ENCODE results near the gene HPCAL1.

HPCAL1 gene

DNA sequence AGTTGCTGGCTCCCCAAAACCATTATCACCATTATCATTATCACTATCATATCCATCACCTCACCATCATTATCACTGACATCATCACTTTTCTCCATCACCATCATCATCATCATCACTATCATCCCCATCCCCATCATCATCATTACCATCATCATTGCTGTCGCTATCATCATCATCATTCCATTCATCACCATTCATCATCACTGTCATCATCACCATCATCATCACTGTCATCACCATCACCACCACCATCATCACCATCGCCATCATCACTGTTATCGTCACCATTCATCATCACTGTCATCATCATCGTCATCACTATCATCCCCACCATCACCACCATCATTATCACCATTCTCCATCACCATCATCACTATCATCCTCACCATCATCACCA is 9.0 kb downstream of the HPCAL1 start:
- no peaks in the 10 kb centered on the region for H3K27me3 ChIP-seq (replicated peaks)
- no peak for DNase-seq
- in situ Hi-C loops (cut with HindIII; ENCODE audit: low pct_ligation_motif_present, low sequenced_read_pairs), result no loop called here
- H3K27ac ChIP-seq, result no peak overlapping the region
- TF ChIP-seq, protein P1, sequence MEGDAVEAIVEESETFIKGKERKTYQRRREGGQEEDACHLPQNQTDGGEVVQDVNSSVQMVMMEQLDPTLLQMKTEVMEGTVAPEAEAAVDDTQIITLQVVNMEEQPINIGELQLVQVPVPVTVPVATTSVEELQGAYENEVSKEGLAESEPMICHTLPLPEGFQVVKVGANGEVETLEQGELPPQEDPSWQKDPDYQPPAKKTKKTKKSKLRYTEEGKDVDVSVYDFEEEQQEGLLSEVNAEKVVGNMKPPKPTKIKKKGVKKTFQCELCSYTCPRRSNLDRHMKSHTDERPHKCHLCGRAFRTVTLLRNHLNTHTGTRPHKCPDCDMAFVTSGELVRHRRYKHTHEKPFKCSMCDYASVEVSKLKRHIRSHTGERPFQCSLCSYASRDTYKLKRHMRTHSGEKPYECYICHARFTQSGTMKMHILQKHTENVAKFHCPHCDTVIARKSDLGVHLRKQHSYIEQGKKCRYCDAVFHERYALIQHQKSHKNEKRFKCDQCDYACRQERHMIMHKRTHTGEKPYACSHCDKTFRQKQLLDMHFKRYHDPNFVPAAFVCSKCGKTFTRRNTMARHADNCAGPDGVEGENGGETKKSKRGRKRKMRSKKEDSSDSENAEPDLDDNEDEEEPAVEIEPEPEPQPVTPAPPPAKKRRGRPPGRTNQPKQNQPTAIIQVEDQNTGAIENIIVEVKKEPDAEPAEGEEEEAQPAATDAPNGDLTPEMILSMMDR (IDR thresholded peaks at IDR 0.05; ENCODE audit: low read depth, low read length, missing control alignments), result no peak
- no peaks in the 10 kb centered on the region for H3K36me3 ChIP-seq (replicated peaks)
- no peak overlapping the region for H3K4me3 ChIP-seq (ENCODE audit: low read depth, low read length)

DNA sequence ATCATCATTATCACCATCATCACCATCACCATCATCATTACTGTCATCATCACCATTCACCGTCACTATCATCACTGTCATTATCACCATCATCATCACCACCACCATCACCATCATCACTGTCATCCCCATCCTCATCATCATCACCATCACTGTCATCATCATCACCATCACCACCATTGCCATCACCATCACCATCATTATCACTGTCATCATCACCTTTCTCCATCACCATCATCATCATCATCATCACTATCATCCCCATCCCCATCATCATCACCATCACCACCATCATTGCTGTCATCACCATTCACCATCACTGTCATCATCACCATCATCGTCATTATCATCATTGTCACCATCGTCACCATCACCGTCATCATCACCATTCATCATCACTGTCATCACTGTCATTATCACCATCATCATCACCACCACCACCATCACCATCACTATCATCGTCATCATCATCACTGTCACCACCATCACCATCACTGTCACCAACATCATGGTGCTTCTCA is 9.8 kb downstream of the HPCAL1 start:
- Histone ChIP-seq H3K4me3 (ENCODE audit: low read depth, low read length) (no peak overlapping the region), H3K36me3 (replicated peaks) (no peaks in the 10 kb centered on the region), H3K27ac (no peak overlapping the region), H3K27me3 (replicated peaks) (no peaks in the 10 kb centered on the region)
- TF ChIP-seq, protein P1 (IDR thresholded peaks at IDR 0.05; ENCODE audit: low read depth, low read length, missing control alignments), result no peak
- DNase-seq, result no peak
- in situ Hi-C loops (cut with HindIII; ENCODE audit: low pct_ligation_motif_present, low sequenced_read_pairs), result no loop called here

DNA sequence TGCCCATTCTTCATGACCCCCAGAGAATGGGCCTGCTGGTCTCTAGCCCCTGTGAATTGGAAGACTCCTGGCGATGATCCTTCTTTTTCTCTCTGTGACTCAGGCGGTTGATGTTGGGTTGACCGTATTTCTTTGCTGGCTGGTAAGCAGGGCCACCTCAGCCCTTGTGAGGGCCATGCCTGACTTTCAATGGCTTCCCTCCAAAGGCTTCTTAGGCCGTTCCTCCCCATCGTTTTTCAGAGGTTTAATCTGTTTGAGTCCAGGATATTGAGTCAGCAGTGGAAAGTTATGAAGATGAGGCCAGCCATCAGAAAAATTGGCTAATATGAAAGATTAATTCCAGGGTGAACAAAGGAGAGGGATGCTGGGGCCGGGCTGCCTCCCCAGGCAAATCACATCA is 13.6 kb downstream of the HPCAL1 start:
- no peak for DNase-seq
- in situ Hi-C loops (cut with HindIII; ENCODE audit: low pct_ligation_motif_present, low sequenced_read_pairs), result no loop called here
- Histone ChIP-seq H3K4me3 (ENCODE audit: low read depth, low read length) (no peak overlapping the region), H3K27ac (no peak overlapping the region), H3K36me3 (replicated peaks) (no peaks in the 10 kb centered on the region), H3K27me3 (replicated peaks) (no peaks in the 10 kb centered on the region)
- TF ChIP-seq, protein P1 (IDR thresholded peaks at IDR 0.05; ENCODE audit: low read depth, low read length, missing control alignments), result no peak

DNA sequence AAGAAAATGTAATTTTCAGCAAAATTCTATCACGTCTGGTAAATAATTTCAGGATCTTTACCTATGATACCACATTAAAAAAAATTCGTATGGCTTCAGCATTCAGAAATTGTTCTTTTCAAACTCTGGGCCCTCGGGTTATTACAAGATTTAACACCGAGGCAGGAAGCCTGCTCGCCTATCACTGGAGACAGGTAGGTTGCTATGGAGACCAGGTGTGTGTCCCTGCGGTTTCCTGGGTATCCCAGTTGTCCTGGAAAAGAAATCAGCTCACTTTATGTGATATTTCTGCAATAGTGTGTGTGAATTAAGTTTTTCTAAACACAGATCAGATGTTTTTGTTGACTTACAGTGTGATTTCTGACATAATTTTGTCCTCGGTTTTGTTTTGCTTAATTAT is 14.2 kb downstream of the HPCAL1 start:
- H3K36me3 ChIP-seq (replicated peaks), result no peaks in the 10 kb centered on the region
- H3K4me3 ChIP-seq (ENCODE audit: low read depth, low read length), result no peak overlapping the region
- no peak overlapping the region for H3K27ac ChIP-seq
- TF ChIP-seq, protein P1 (IDR thresholded peaks at IDR 0.05; ENCODE audit: low read depth, low read length, missing control alignments), result no peak
- DNase-seq, result no peak
- in situ Hi-C loops (cut with HindIII; ENCODE audit: low pct_ligation_motif_present, low sequenced_read_pairs), result no loop called here
- H3K27me3 ChIP-seq (replicated peaks), result no peaks in the 10 kb centered on the region

DNA sequence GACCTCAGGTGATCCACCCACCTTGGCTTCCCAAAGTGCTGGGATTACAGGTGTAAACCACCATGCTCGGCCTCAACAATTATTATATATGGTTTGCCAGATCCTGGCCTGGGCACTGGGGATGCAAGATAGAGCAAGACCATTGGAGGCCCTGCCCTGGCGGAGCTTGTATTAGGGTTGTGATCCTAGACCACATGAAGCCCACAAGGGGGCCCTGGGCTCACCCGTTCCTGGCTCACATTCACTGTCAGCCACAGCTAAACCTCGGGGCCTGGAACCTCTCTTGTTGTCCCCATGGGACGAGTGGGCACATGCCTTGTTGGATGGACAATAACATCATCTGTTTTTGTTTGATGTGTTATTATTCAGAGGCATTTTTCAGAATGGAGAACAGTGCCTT is 14.9 kb downstream of the HPCAL1 start:
- H3K27me3 ChIP-seq (replicated peaks), result no peaks in the 10 kb centered on the region
- no peaks in the 10 kb centered on the region for H3K36me3 ChIP-seq (replicated peaks)
- no peak overlapping the region for H3K27ac ChIP-seq
- TF ChIP-seq, protein P1 (IDR thresholded peaks at IDR 0.05; ENCODE audit: low read depth, low read length, missing control alignments), result no peak
- in situ Hi-C loops (cut with HindIII; ENCODE audit: low pct_ligation_motif_present, low sequenced_read_pairs), result no loop called here
- no peak overlapping the region for H3K4me3 ChIP-seq (ENCODE audit: low read depth, low read length)
- DNase-seq, result no peak

DNA sequence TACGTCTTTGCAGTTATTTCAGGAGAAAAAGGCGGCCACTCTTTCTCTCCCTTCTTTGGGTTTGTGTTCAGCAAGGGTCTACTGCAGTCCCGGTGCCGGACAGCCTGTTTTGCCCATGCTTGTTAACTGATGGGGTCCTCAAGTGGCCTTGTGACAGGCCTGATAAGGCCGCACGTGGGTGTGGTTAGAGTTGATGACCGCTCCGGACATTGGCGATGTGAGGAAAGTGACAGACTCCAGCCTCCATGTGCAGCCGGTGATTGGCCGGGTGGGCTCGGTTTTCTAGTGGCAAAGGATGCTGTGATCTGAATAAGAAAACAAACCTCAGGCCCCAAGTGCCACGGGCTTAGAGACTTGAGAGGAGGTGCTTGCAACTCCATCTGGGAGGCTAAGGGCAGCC is 15.6 kb downstream of the HPCAL1 start:
- Histone ChIP-seq H3K36me3 (replicated peaks) (no peaks in the 10 kb centered on the region), H3K4me3 (ENCODE audit: low read depth, low read length) (no peak overlapping the region), H3K27ac (no peak overlapping the region), H3K27me3 (replicated peaks) (no peaks in the 10 kb centered on the region)
- DNase-seq, result no peak
- TF ChIP-seq, protein P1 (IDR thresholded peaks at IDR 0.05; ENCODE audit: low read depth, low read length, missing control alignments), result no peak
- in situ Hi-C loops (cut with HindIII; ENCODE audit: low pct_ligation_motif_present, low sequenced_read_pairs), result no loop called here

All from brain microvascular endothelial cell (primary cell).